Thymus (tissue), 14 donors: ENCODE results near the gene ESCO1. TPM values are rescaled to one million over a fixed set of nuclear protein-coding genes. Genes with fewer than 3 reads are reported as not detected.
"Not testable (repeated sequence)": the region's sequence is repeated elsewhere in the genome, so short reads cannot be mapped to it uniquely, and the experiment has no call there.

Experiments used
- DNase-seq, 9 donors: peaks; one replicate each; pipeline ENCODE4 v3.0.0-alpha.2; 2013; ENCODE audit warnings: low spot score in 9 of 9, low read depth in 6 of 9, missing footprints in 1 of 9
- H3K27ac ChIP-seq, 2 donors: one replicate each; pipeline ENCODE4 v1.5.1; 2013; ENCODE audit warnings: control low read depth in 1 of 2, low read depth in 1 of 2, low read length in 1 of 2, mild to moderate bottlenecking in 1 of 2, moderate library complexity in 1 of 2
- H3K27me3 ChIP-seq, 2 donors: one replicate each; pipeline ENCODE4 v1.5.1; 2013; ENCODE audit warnings: low read length in 1 of 2; ENCODE audit not compliant: control insufficient read depth in 2 of 2, insufficient read depth in 1 of 2
- H3K36me3 ChIP-seq, 2 donors: one replicate each; pipeline ENCODE4 v1.5.1; 2013; ENCODE audit warnings: low read length in 1 of 2, mild to moderate bottlenecking in 1 of 2, moderate library complexity in 1 of 2; ENCODE audit not compliant: control insufficient read depth in 2 of 2, insufficient read depth in 2 of 2
- H3K4me1 ChIP-seq, 2 donors: one replicate each; pipeline ENCODE4 v1.5.1; 2013; ENCODE audit warnings: low read length in 2 of 2; ENCODE audit not compliant: control insufficient read depth in 2 of 2, insufficient read depth in 2 of 2
- H3K4me3 ChIP-seq, 2 donors: one replicate each; pipeline ENCODE4 v1.5.1; 2013; ENCODE audit warnings: low read length in 2 of 2, control low read depth in 1 of 2, mild to moderate bottlenecking in 1 of 2
- H3K9me3 ChIP-seq, 2 donors: one replicate each; pipeline ENCODE4 v1.5.1; 2013; ENCODE audit warnings: low read length in 1 of 2, mild to moderate bottlenecking in 1 of 2; ENCODE audit not compliant: control insufficient read depth in 2 of 2, insufficient read depth in 1 of 2
- WGBS: extraction: QIAGEN DNeasy Blood & Tissue Kit; methylation state at CpG from one replicate; pipeline ENCODE4 v1.1.7; 2013; 5-methylcytosine and 5-hydroxymethylcytosine counted together
- long read RNA-seq, 10 donors: transcript quantifications; one replicate each; lab custom pipeline, GENCODE V29; 2026
- polyA plus RNA-seq: library from polyadenylated mRNA; stranded (reverse); fragments of 200-250 nt; gene quantifications from one replicate; pipeline ENCODE4 v1.2.3, GENCODE V29; 2013
- total RNA-seq: library from RNA; stranded (reverse); fragments of 120-200 nt; gene quantifications from one replicate; pipeline ENCODE4 v1.2.4, GENCODE V29; 2013
- donor health status: healthy.

The ESCO1 gene
- total RNA-seq: 28.5 TPM
- 31.0 TPM for polyA plus RNA-seq
- long read RNA-seq, donor 1, full-length matches to known transcripts: 1 of 1 reads
- long read RNA-seq, donor 1, partial matches to known transcripts: 0 of 1 reads
- long read RNA-seq, donor 1, other reads (novel, unspliced or antisense): 0 of 1 reads
- long read RNA-seq, donor 2, full-length matches to known transcripts: 2 of 50 reads
- long read RNA-seq, donor 2, partial matches to known transcripts: 48 of 50 reads
- long read RNA-seq, donor 2, other reads (novel, unspliced or antisense): 0 of 50 reads
- long read RNA-seq, donor 3, full-length matches to known transcripts: 3 of 25 reads
- long read RNA-seq, donor 3, partial matches to known transcripts: 22 of 25 reads
- long read RNA-seq, donor 3, other reads (novel, unspliced or antisense): 0 of 25 reads
- long read RNA-seq, donor 4, full-length matches to known transcripts: 1 of 9 reads
- long read RNA-seq, donor 4, partial matches to known transcripts: 8 of 9 reads
- long read RNA-seq, donor 4, other reads (novel, unspliced or antisense): 0 of 9 reads
- long read RNA-seq, donor 5, partial matches to known transcripts: 27 of 27 reads
- long read RNA-seq, donor 5, other reads (novel, unspliced or antisense): 0 of 27 reads
- long read RNA-seq, donor 6, partial matches to known transcripts: 14 of 14 reads
- long read RNA-seq, donor 6, other reads (novel, unspliced or antisense): 0 of 14 reads
- long read RNA-seq, donor 7, full-length matches to known transcripts: 2 of 17 reads
- long read RNA-seq, donor 7, partial matches to known transcripts: 15 of 17 reads
- long read RNA-seq, donor 7, other reads (novel, unspliced or antisense): 0 of 17 reads
- long read RNA-seq, donor 8, partial matches to known transcripts: 6 of 6 reads
- long read RNA-seq, donor 8, other reads (novel, unspliced or antisense): 0 of 6 reads
- long read RNA-seq, donor 9, full-length matches to known transcripts: 1 of 1 reads
- long read RNA-seq, donor 9, partial matches to known transcripts: 0 of 1 reads
- long read RNA-seq, donor 9, other reads (novel, unspliced or antisense): 0 of 1 reads
- long read RNA-seq, donor 10, full-length matches to known transcripts: 1 of 17 reads
- long read RNA-seq, donor 10, partial matches to known transcripts: 16 of 17 reads
- long read RNA-seq, donor 10, other reads (novel, unspliced or antisense): 0 of 17 reads

GRCh38 chr18:21600526-21601410, at the start of gene ESCO1:
ESCO1 (minus strand) TSS chr18:21600704; CDS start chr18:21574843, 25,861 bp downstream.
- 11% methylated on average over 74 of the region's 74 CpGs for WGBS
- H3K4me3 ChIP-seq: peak within 1 kb of the TSS; percentile 92 to 97
- H3K36me3 ChIP-seq: no peaks in the 10 kb centered on the region
- peak within 1 kb of the TSS; percentile 98 to 99 for H3K27ac ChIP-seq
- no peaks in the 10 kb centered on the region for H3K9me3 ChIP-seq
- H3K27me3 ChIP-seq: no peaks in the 10 kb centered on the region
- peaks cover 9 to 11% of the 10 kb centered on the region in 2 donors for H3K4me1 ChIP-seq
- DNase-seq: peak; percentile 90 to 97 (median 92)

- 98% methylated on average over 5 of the region's 5 CpGs for WGBS
- not testable (repeated sequence) for H3K4me3 ChIP-seq, H3K9me3 ChIP-seq, H3K27ac ChIP-seq, H3K27me3 ChIP-seq, H3K4me1 ChIP-seq, H3K36me3 ChIP-seq, DNase-seq
Observed at GRCh38 chr18:21640375-21640774, 39.9 kb upstream of the ESCO1 start.

GRCh38 chr18:21638822-21639221, 38.3 kb upstream of the ESCO1 start:
- 98% methylated on average over 3 of the region's 3 CpGs for WGBS
- peaks cover 0 to 13% of the 10 kb centered on the region in 2 donors for H3K36me3 ChIP-seq
- DNase-seq: no peak
- H3K27ac ChIP-seq: no peak overlapping the region
- no peak overlapping the region for H3K4me3 ChIP-seq
- H3K4me1 ChIP-seq: no peaks in the 10 kb centered on the region
- H3K9me3 ChIP-seq: no peaks in the 10 kb centered on the region
- H3K27me3 ChIP-seq: no peaks in the 10 kb centered on the region

- H3K4me3 ChIP-seq: no peak overlapping the region
- H3K27me3 ChIP-seq: no peaks in the 10 kb centered on the region
- H3K27ac ChIP-seq: no peak overlapping the region
- no peak for DNase-seq
- H3K36me3 ChIP-seq: peaks cover 1 to 16% of the 10 kb centered on the region in 2 donors
- H3K4me1 ChIP-seq: no peaks in the 10 kb centered on the region
- H3K9me3 ChIP-seq: no peaks in the 10 kb centered on the region
- 97% methylated on average over 13 of the region's 13 CpGs for WGBS
Observed at GRCh38 chr18:21636769-21637168, 36.3 kb upstream of the ESCO1 start.

- 95% methylated on average over 4 of the region's 4 CpGs for whole genome bisulfite sequencing
- H3K36me3 ChIP-seq: peaks cover 7 to 24% of the 10 kb centered on the region in 2 donors
- H3K4me3 ChIP-seq: no peak overlapping the region
Observed at GRCh38 chr18:21634588-21635199, 34.2 kb upstream of the ESCO1 start.

GRCh38 chr18:21632393-21632792, 31.9 kb upstream of the ESCO1 start:
- DNase-seq: no peak
- Histone ChIP-seq H3K36me3 (peaks cover 13 to 37% of the 10 kb centered on the region in 2 donors), H3K4me1 (no peaks in the 10 kb centered on the region), H3K27me3 (no peaks in the 10 kb centered on the region), H3K27ac (no peak overlapping the region), H3K9me3 (no peaks in the 10 kb centered on the region), H3K4me3 (no peak overlapping the region)
- WGBS: 98% methylated on average over 1 of the region's 1 CpG

More at GRCh38 chr18:21634588-21635199, 34.2 kb upstream of the ESCO1 start:
- H3K9me3 ChIP-seq: no peaks in the 10 kb centered on the region
- H3K27ac ChIP-seq: no peak overlapping the region
- DNase-seq: no peak
- no peaks in the 10 kb centered on the region for H3K27me3 ChIP-seq
- H3K4me1 ChIP-seq: no peaks in the 10 kb centered on the region

GRCh38 chr18:21629089-21629832, 28.8 kb upstream of the ESCO1 start:
- 94% methylated on average over 9 of the region's 9 CpGs for WGBS
- H3K27me3 ChIP-seq: no peaks in the 10 kb centered on the region
- H3K27ac ChIP-seq: no peak overlapping the region
- DNase-seq: no peak
- no peaks in the 10 kb centered on the region for H3K9me3 ChIP-seq
- H3K36me3 ChIP-seq: peaks cover 21 to 51% of the 10 kb centered on the region in 2 donors
- H3K4me3 ChIP-seq: no peak overlapping the region
- H3K4me1 ChIP-seq: no peaks in the 10 kb centered on the region
